ENCODE results near the gene CKAP2.
"Not testable (repeated sequence)": the region's sequence is repeated elsewhere in the genome, so short reads cannot be mapped to it uniquely, and the experiment has no call there.

CKAP2 gene, protein sequence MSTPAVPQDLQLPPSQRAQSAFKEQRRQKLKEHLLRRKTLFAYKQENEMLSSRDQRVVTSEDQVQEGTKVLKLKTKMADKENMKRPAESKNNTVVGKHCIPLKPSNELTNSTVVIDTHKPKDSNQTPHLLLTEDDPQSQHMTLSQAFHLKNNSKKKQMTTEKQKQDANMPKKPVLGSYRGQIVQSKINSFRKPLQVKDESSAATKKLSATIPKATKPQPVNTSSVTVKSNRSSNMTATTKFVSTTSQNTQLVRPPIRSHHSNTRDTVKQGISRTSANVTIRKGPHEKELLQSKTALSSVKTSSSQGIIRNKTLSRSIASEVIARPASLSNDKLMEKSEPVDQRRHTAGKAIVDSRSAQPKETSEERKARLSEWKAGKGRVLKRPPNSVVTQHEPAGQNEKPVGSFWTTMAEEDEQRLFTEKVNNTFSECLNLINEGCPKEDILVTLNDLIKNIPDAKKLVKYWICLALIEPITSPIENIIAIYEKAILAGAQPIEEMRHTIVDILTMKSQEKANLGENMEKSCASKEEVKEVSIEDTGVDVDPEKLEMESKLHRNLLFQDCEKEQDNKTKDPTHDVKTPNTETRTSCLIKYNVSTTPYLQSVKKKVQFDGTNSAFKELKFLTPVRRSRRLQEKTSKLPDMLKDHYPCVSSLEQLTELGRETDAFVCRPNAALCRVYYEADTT

DNA sequence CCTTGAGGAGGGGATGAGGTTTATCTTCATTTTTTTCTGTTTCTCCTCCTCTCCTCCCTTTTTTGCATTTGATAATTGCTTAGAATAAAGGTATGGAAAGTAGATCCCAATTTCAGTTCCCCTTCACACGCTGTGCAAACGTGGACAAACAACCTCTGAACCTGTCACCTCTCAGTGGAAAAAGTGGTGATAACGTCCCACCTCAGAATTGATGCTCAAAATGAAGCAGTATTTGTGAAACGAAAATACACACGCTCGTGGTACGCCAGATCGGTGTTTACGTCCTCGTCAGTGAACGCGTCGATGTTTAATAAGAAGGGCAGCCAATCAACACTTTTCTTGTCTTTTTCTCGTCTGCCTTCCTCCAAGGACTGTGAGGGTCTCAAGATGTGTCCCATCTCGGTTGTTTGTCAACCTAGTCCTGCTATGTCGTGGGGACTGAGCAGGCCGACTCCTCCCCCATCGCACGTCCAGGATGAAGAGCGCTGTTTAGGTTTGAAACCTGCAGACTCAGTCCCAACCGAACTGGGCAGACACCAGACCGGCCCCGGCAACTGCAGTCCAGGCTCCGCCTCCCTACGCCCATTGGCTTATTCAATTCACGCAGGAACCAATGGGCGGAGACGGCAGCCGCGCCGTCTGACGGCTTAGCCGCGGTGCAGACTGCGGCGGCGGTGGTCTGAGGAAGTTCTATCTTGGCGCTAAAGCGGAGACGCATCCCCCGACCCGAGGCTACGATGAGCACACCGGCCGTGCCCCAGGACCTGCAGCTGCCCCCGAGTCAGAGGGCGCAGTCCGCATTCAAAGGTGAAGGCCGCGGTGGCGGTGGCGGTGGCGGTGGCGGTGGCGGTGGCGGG, at the start of gene CKAP2:
Gene CKAP2 (plus strand): TSS at position 659 of the 857 bp plus-strand sequence. CDS start 79 bp downstream, at position 738.
- Histone ChIP-seq H3K4me1 (ENCODE audit: low read length) (peaks cover 27% of the 10 kb centered on the region), H3K4me2 (ENCODE audit: low read length) (peak within 1 kb of the TSS; percentile 89), H3K79me2 (ENCODE audit: low read length) (peaks cover 47% of the 10 kb centered on the region), H2AFZ (ENCODE audit: low read depth, low read length) (peak within 1 kb of the TSS; percentile 74), H3K27ac (ENCODE audit: low read length) (peak within 1 kb of the TSS; percentile 77), H3K4me3 (ENCODE audit: low read length) (peak within 1 kb of the TSS; percentile 88), H3K9me3 (ENCODE audit: insufficient read depth, low read length) (no peaks in the 10 kb centered on the region), H3K9ac (ENCODE audit: low read length) (peak within 1 kb of the TSS; percentile 88), H3K36me3 (replicated peaks; ENCODE audit: low read depth, low read length) (peaks cover 21% of the 10 kb centered on the region), H4K20me1 (ENCODE audit: insufficient read depth, low read length) (peaks cover 5% of the 10 kb centered on the region; the same call in 1 of the 2 replicates), H3K27me3 (ENCODE audit: low read depth, low read length) (no peaks in the 10 kb centered on the region)
- TF ChIP-seq, protein P1, sequence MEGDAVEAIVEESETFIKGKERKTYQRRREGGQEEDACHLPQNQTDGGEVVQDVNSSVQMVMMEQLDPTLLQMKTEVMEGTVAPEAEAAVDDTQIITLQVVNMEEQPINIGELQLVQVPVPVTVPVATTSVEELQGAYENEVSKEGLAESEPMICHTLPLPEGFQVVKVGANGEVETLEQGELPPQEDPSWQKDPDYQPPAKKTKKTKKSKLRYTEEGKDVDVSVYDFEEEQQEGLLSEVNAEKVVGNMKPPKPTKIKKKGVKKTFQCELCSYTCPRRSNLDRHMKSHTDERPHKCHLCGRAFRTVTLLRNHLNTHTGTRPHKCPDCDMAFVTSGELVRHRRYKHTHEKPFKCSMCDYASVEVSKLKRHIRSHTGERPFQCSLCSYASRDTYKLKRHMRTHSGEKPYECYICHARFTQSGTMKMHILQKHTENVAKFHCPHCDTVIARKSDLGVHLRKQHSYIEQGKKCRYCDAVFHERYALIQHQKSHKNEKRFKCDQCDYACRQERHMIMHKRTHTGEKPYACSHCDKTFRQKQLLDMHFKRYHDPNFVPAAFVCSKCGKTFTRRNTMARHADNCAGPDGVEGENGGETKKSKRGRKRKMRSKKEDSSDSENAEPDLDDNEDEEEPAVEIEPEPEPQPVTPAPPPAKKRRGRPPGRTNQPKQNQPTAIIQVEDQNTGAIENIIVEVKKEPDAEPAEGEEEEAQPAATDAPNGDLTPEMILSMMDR (IDR thresholded peaks at IDR 0.05; ENCODE audit: low read depth, low read length): no peak
- no peak for TF ChIP-seq EZH2phosphoT487 (IDR thresholded peaks at IDR 0.05; ENCODE audit: low read depth)

DNA sequence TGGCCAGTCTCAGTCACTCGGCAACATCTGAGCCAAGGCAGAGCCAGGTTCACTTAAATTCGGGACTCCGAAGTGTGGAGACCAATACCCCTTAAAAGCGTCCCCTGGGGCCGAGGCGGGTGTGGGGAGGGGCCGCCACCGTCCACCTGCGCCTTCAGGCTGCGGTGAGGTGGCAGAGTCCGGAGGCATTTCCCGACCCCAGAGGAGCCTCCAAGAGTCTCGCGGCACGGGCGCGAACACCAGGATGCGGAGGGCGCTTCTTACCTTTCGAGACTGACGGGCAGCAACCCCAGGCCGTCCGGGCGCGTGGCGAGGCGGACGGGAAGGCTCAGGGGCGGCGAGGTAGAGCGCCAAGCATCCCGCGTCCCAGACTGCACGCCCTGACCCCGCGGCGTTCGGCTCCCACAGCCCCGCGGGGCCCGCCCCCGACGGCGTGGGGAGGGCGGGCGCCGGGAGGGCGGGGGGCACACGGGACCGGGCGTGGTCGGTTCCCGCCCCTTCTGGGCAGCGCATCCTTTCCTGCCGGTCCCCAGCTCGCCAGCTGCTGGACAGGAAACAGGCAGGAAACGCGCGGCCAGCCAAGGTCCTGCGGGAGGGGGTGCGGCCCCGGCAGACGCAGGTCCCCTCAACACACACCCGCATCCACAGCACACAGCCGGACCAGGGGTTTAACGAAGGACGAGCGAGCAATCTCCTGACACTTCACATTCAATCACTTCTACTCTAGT, 49.3 kb upstream of the CKAP2 start, which contains the start of gene THSD1:
Gene THSD1 (minus strand): TSS at position 406 of the 728 bp plus-strand sequence. CDS start 3,572 bp downstream, outside the sequence.
- H4K20me1 ChIP-seq (ENCODE audit: insufficient read depth, low read length): no peaks in the 10 kb centered on the region
- peak within 1 kb of the TSS; percentile 66 for H3K4me2 ChIP-seq (ENCODE audit: low read length)
- H3K79me2 ChIP-seq (ENCODE audit: low read length): no peaks in the 10 kb centered on the region
- TF ChIP-seq, protein P1 (IDR thresholded peaks at IDR 0.05; ENCODE audit: low read depth, low read length): no peak
- TF ChIP-seq EZH2phosphoT487 (IDR thresholded peaks at IDR 0.05; ENCODE audit: low read depth): no peak
- no peaks in the 10 kb centered on the region for H3K36me3 ChIP-seq (replicated peaks; ENCODE audit: low read depth, low read length)
- no peak within 1 kb of the TSS for H2AFZ ChIP-seq (ENCODE audit: low read depth, low read length)
- no peaks in the 10 kb centered on the region for H3K9me3 ChIP-seq (ENCODE audit: insufficient read depth, low read length)
- H3K4me1 ChIP-seq (ENCODE audit: low read length): peaks cover 8% of the 10 kb centered on the region
- peaks cover 6% of the 10 kb centered on the region; the same call in 1 of the 2 replicates for H3K27me3 ChIP-seq (ENCODE audit: low read depth, low read length)
- peak within 1 kb of the TSS; percentile 73 for H3K4me3 ChIP-seq (ENCODE audit: low read length)
- no peak within 1 kb of the TSS for H3K27ac ChIP-seq (ENCODE audit: low read length)
- no peak within 1 kb of the TSS for H3K9ac ChIP-seq (ENCODE audit: low read length)

DNA sequence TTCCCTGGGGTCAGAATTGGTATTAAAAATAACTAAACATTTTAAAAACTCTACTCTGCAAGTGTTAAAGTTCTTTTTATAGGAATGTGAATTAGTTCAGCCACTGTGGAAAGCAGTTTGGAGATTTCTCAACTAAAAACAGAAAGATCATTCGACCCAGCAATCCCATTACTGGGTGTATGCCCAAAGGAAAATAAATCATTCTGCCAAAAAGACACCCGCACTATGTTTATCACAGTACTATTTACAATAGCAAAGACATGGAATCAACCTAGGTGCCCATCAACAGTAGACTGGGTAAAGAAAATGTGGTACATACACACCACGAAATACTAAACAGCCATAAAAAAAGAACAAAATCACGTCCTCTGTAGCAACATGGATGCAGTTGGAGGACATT, 48.6 kb upstream of the CKAP2 start:
- no peak overlapping the region for H3K27ac ChIP-seq (ENCODE audit: low read length)
- no peaks in the 10 kb centered on the region for H3K9me3 ChIP-seq (ENCODE audit: insufficient read depth, low read length)
- no peaks in the 10 kb centered on the region for H4K20me1 ChIP-seq (ENCODE audit: insufficient read depth, low read length)
- TF ChIP-seq, protein P1 (IDR thresholded peaks at IDR 0.05; ENCODE audit: low read depth, low read length): no peak
- TF ChIP-seq EZH2phosphoT487 (IDR thresholded peaks at IDR 0.05; ENCODE audit: low read depth): no peak
- no peak overlapping the region for H3K4me3 ChIP-seq (ENCODE audit: low read length)
- H3K79me2 ChIP-seq (ENCODE audit: low read length): no peaks in the 10 kb centered on the region
- no peaks in the 10 kb centered on the region for H3K36me3 ChIP-seq (replicated peaks; ENCODE audit: low read depth, low read length)
- H3K4me2 ChIP-seq (ENCODE audit: low read length): no peak overlapping the region
- H2AFZ ChIP-seq (ENCODE audit: low read depth, low read length): no peak overlapping the region
- H3K9ac ChIP-seq (ENCODE audit: low read length): no peak overlapping the region
- H3K27me3 ChIP-seq (ENCODE audit: low read depth, low read length): peaks cover 6% of the 10 kb centered on the region; the same call in 1 of the 2 replicates
- H3K4me1 ChIP-seq (ENCODE audit: low read length): peaks cover 13% of the 10 kb centered on the region

DNA sequence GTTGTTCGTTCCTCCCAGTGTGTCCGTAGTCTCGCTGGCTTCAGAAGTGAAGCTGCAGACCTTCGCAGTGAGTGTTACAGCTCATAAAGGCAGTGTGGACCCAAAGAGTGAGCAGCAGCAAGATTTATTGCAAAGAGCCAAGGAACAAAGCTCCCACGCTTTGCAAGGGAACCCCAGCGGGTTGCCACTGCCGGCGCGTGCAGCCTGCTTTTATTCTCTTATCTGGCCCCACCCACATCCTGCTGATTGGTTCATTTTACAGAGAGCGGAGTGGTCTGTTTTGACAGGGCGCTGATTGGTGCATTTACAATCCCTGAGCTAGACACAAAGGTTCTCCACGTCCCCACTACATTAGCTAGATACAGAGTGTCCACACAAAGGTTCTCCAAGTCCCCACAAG, 47.8 kb upstream of the CKAP2 start:
- H3K36me3 ChIP-seq (replicated peaks; ENCODE audit: low read depth, low read length): not testable (repeated sequence)

DNA sequence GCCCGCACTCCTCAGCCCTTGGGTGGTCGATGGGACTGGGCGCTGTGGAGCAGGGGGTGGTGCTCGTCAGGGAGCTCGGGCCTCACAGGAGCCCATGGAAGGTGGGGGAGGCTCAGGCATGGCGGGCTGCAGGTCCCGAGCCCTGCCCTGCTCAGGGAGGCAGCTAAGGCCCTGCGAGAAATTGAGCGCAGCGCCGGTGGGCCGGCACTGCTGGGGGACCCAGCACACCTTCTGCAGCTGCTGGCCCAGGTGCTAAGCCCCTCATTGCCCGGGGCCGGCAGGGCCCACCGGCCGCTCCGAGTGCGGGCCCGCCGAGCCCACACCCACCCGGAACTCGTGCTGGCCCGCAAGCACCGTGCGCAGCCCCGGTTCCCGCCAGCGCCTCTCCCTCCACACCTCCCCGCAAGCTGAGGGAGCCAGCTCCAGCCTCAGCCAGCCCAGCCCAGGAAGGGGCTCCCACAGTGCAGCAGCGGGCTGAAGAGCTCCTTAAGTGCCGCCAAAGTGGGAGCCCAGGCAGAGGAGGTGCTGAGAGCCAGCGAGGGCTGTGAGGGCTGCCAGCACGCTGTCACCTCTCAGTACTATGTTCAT, 47.1 kb upstream of the CKAP2 start:
- H3K4me1 ChIP-seq (ENCODE audit: low read length): peaks cover 22% of the 10 kb centered on the region
- not testable (repeated sequence) for H3K4me3 ChIP-seq (ENCODE audit: low read length); H2AFZ ChIP-seq (ENCODE audit: low read depth, low read length); H3K27ac ChIP-seq (ENCODE audit: low read length); H3K27me3 ChIP-seq (ENCODE audit: low read depth, low read length); H3K9me3 ChIP-seq (ENCODE audit: insufficient read depth, low read length); H3K36me3 ChIP-seq (replicated peaks; ENCODE audit: low read depth, low read length); H3K9ac ChIP-seq (ENCODE audit: low read length); H4K20me1 ChIP-seq (ENCODE audit: insufficient read depth, low read length); H3K4me2 ChIP-seq (ENCODE audit: low read length); H3K79me2 ChIP-seq (ENCODE audit: low read length)

More for the DNA sequence above, 47.8 kb upstream of the CKAP2 start:
- H3K79me2 ChIP-seq (ENCODE audit: low read length); H3K9ac ChIP-seq (ENCODE audit: low read length); H3K4me3 ChIP-seq (ENCODE audit: low read length); H4K20me1 ChIP-seq (ENCODE audit: insufficient read depth, low read length); H2AFZ ChIP-seq (ENCODE audit: low read depth, low read length); H3K27ac ChIP-seq (ENCODE audit: low read length); H3K4me2 ChIP-seq (ENCODE audit: low read length); H3K27me3 ChIP-seq (ENCODE audit: low read depth, low read length); H3K9me3 ChIP-seq (ENCODE audit: insufficient read depth, low read length): not testable (repeated sequence)
- H3K4me1 ChIP-seq (ENCODE audit: low read length): peaks cover 21% of the 10 kb centered on the region
